CD14-positive monocyte (primary cell): Measurements from ENCODE around the gene KANSL1L. TPM values are rescaled to one million over a fixed set of nuclear protein-coding genes. Genes with fewer than 3 reads are reported as not detected.

ENCODE experiments used
- DNase-seq, 3 donors: peaks; one replicate each; pipeline ENCODE4 v3.0.0-alpha.2; 2011 to 2022
- H2AFZ ChIP-seq: 2 replicates; pipeline ENCODE4 v1.6.0; 2012; ENCODE audit warnings: mild to moderate bottlenecking, low read depth, low read length, inconsistent platforms; ENCODE audit not compliant: insufficient read depth, poor library complexity, severe bottlenecking
- H3K27ac ChIP-seq, 2 donors: 1 replicate in 1 of 2; 2 replicates in 1 of 2; pipeline ENCODE4 v1.5.1; 2012 to 2013; ENCODE audit warnings: low read length in 2 of 2, control low read depth in 1 of 2, inconsistent platforms in 1 of 2, low read depth in 1 of 2, mild to moderate bottlenecking in 1 of 2
- H3K27me3 ChIP-seq, 2 donors: one replicate each; pipeline versions ENCODE4 v1.6.0 to v1.6.1; 2011 to 2013; ENCODE audit warnings: low read length in 2 of 2; ENCODE audit not compliant: control insufficient read depth in 2 of 2, insufficient read depth in 2 of 2
- H3K36me3 ChIP-seq, 2 donors: replicated peaks in 1 of 2; 1 replicate in 1 of 2; 2 replicates in 1 of 2; pipeline versions ENCODE4 v1.5.1 to v1.6.1; 2012 to 2013; ENCODE audit warnings: low read length in 2 of 2, control low read depth in 1 of 2, inconsistent platforms in 1 of 2, mild to moderate bottlenecking in 1 of 2; ENCODE audit not compliant: insufficient read depth in 2 of 2, control insufficient read depth in 1 of 2
- H3K4me1 ChIP-seq, 2 donors: 1 replicate in 1 of 2; 2 replicates in 1 of 2; pipeline versions ENCODE4 v1.5.1 to v1.6.1; 2012 to 2013; ENCODE audit warnings: low read length in 2 of 2, control low read depth in 1 of 2, inconsistent platforms in 1 of 2, mild to moderate bottlenecking in 1 of 2, moderate library complexity in 1 of 2; ENCODE audit not compliant: insufficient read depth in 2 of 2, control insufficient read depth in 1 of 2
- H3K4me2 ChIP-seq: replicated peaks from 2 replicates; pipeline ENCODE3; 2012; ENCODE audit warnings: low read length, moderate library complexity, mild to moderate bottlenecking; ENCODE audit not compliant: poor library complexity, severe bottlenecking; ENCODE audit errors: extremely low read depth
- H3K4me3 ChIP-seq, 3 experiments: fragments of 200-600 bp in 1 of 3; sonication (generic) in 1 of 3; replicated peaks in 1 of 3; 1 replicate in 2 of 3; 2 replicates in 1 of 3; pipeline ENCODE4 v1.5.1; 2011 to 2013; ENCODE audit warnings: low read length in 3 of 3, mild to moderate bottlenecking in 3 of 3, control low read depth in 2 of 3, low read depth in 2 of 3, inconsistent platforms in 1 of 3, moderate library complexity in 1 of 3
- H3K79me2 ChIP-seq: 2 replicates; pipeline ENCODE4 v1.6.0; 2012; ENCODE audit warnings: mild to moderate bottlenecking, control low read depth, inconsistent platforms, low read length, moderate library complexity; ENCODE audit not compliant: insufficient read depth
- H3K9ac ChIP-seq: 2 replicates; pipeline ENCODE4 v1.6.0; 2017; ENCODE audit warnings: low read length, mild to moderate bottlenecking; ENCODE audit not compliant: insufficient read depth, poor library complexity, severe bottlenecking
- H3K9me3 ChIP-seq, 2 donors: replicated peaks in 1 of 2; 1 replicate in 1 of 2; 2 replicates in 1 of 2; pipeline versions ENCODE4 v1.5.1 to v1.6.1; 2012 to 2013; ENCODE audit warnings: low read length in 2 of 2, control low read depth in 1 of 2; ENCODE audit not compliant: control insufficient read depth in 1 of 2, insufficient read depth in 1 of 2
- H4K20me1 ChIP-seq: 2 replicates; pipeline ENCODE4 v1.6.0; 2012; ENCODE audit warnings: mild to moderate bottlenecking, low read length, control low read depth, moderate library complexity; ENCODE audit not compliant: insufficient read depth
- H3K27ac Mint-ChIP-seq, 7 donors: one replicate each; pipeline ENCODE4 v1.8.0; 2020; ENCODE audit warnings: mild to moderate bottlenecking in 7 of 7, mixed read lengths in 7 of 7, moderate library complexity in 6 of 7, inconsistent platforms in 2 of 7
- H3K27me3 Mint-ChIP-seq, 3 donors: one replicate each; pipeline ENCODE4 v1.8.0; 2021 to 2022; ENCODE audit warnings: low read depth in 3 of 3, mild to moderate bottlenecking in 3 of 3, mixed read lengths in 3 of 3, moderate library complexity in 3 of 3, inconsistent platforms in 1 of 3
- H3K36me3 Mint-ChIP-seq, 2 donors: one replicate each; pipeline ENCODE4 v1.8.0; 2020; ENCODE audit warnings: mixed read lengths in 2 of 2, inconsistent platforms in 1 of 2, mild to moderate bottlenecking in 1 of 2
- H3K4me1 Mint-ChIP-seq: one replicate; pipeline ENCODE4 v1.8.0; 2020; ENCODE audit warnings: mild to moderate bottlenecking, mixed read lengths
- H3K4me3 Mint-ChIP-seq, 2 donors: one replicate each; pipeline ENCODE4 v1.8.0; 2020; ENCODE audit warnings: mild to moderate bottlenecking in 2 of 2, mixed read lengths in 2 of 2, moderate library complexity in 1 of 2
- H3K9me3 Mint-ChIP-seq, 7 donors: one replicate each; pipeline ENCODE4 v1.8.0; 2020 to 2022; ENCODE audit warnings: mixed read lengths in 7 of 7, mild to moderate bottlenecking in 6 of 7, moderate library complexity in 6 of 7, inconsistent platforms in 2 of 7
- CTCF ChIP-seq: fragments of 200-600 bp; IDR thresholded peaks from one replicate; pipeline ENCODE4 v1.8.0; 2022; ENCODE audit warnings: antibody characterized with exemption, mild to moderate bottlenecking
- WGBS: methylation state at CpG from one replicate; pipeline ENCODE4 v1.1.5; 2013; ENCODE audit warnings: missing lambda C conversion rate; ENCODE audit not compliant: insufficient coverage; 5-methylcytosine and 5-hydroxymethylcytosine counted together
- intact Hi-C, 2 donors: fragments of 100-400 bp; cut with micrococcal nuclease; formaldehyde crosslinking; loops; one replicate each; pipeline versions ENCODE4 v1.15.0 to v1.15.1; 2023
- polyA plus RNA-seq, 3 donors: library from polyadenylated mRNA; depleted of rRNA in 1 of 3; unstranded in 2 of 3; stranded (reverse) in 1 of 3; fragments of 300-500 nt in 2 of 3; fragments of >200 nt in 1 of 3; fragmentation: Illumina TruSeq in 2 of 3; gene quantifications; 1 replicate in 2 of 3; 2 replicates in 1 of 3; pipeline ENCODE4 v1.2.3, GENCODE V29; 2012 to 2021

Gene KANSL1L
- polyA plus RNA-seq, 3 donors: 1.00 to 11.6 (median 1.3) TPM

- Histone ChIP-seq H3K36me3 (peaks cover 34 to 71% of the 10 kb centered on the region in 2 donors), H3K9ac (no peak overlapping the region), H3K4me2 (no peak overlapping the region), H3K9me3 (no peaks in the 10 kb centered on the region), H2AFZ (no peak overlapping the region), H3K27me3 (no peaks in the 10 kb centered on the region), H3K4me3 (no peak overlapping the region), H4K20me1 (no peaks in the 10 kb centered on the region), H3K4me1 (no peaks in the 10 kb centered on the region), H3K27ac (no peak overlapping the region), H3K79me2 (no peaks in the 10 kb centered on the region)
- Mint-ChIP-seq H3K4me3 (no peak overlapping the region), H3K27ac (no peak overlapping the region), H3K9me3 (no peaks in the 10 kb centered on the region), H3K4me1 (no peaks in the 10 kb centered on the region), H3K36me3 (peaks cover 53 to 73% of the 10 kb centered on the region in 2 donors), H3K27me3 (no peaks in the 10 kb centered on the region)
- no peak for DNase-seq
- WGBS: no CpG with 5 or more reads among the region's 2 CpGs
- intact Hi-C loops: no loop called here
- no peak for TF ChIP-seq CTCF
These were observed 143.6 kb downstream of the KANSL1L start for GRCh38 chr2:210027608-210028007.

- H3K27ac Mint-ChIP-seq: no peak overlapping the region
These were observed 148.4 kb downstream of the KANSL1L start for GRCh38 chr2:210022824-210023223.

More at GRCh38 chr2:210022824-210023223, 148.4 kb downstream of the KANSL1L start:
- no peaks in the 10 kb centered on the region for H3K27me3 Mint-ChIP-seq
- no CpG with 5 or more reads among the region's 3 CpGs for WGBS
- H3K27ac ChIP-seq: no peak overlapping the region
- H3K36me3 Mint-ChIP-seq: peaks cover 71 to 81% of the 10 kb centered on the region in 2 donors
- H3K79me2 ChIP-seq: no peaks in the 10 kb centered on the region
- no peaks in the 10 kb centered on the region for H3K9me3 ChIP-seq
- H3K4me1 ChIP-seq: no peaks in the 10 kb centered on the region
- no peaks in the 10 kb centered on the region for H3K9me3 Mint-ChIP-seq
- no peak overlapping the region for H2AFZ ChIP-seq
- TF ChIP-seq CTCF: no peak
- H4K20me1 ChIP-seq: peaks cover 5% of the 10 kb centered on the region
- H3K4me1 Mint-ChIP-seq: no peaks in the 10 kb centered on the region
- H3K27me3 ChIP-seq: no peaks in the 10 kb centered on the region
- no peak overlapping the region for H3K4me3 ChIP-seq
- no peak overlapping the region for H3K4me2 ChIP-seq
- H3K9ac ChIP-seq: no peak overlapping the region
- no peak for DNase-seq
- H3K36me3 ChIP-seq: peaks cover 73 to 99% of the 10 kb centered on the region in 2 donors
- intact Hi-C loops: no loop called here
- no peak overlapping the region for H3K4me3 Mint-ChIP-seq
